Activated gamma-delta T cell treated with anti-CD3 and anti-CD28 coated beads, Interleukin-2, amount 50 U/mL, for 16 hours (primary cell): ENCODE results near the gene BHMT.

ENCODE experiments used
- DNase-seq: peaks from one replicate; pipeline ENCODE4 v3.0.0-alpha.2; 2020; ENCODE audit warnings: low read depth

BHMT gene, protein sequence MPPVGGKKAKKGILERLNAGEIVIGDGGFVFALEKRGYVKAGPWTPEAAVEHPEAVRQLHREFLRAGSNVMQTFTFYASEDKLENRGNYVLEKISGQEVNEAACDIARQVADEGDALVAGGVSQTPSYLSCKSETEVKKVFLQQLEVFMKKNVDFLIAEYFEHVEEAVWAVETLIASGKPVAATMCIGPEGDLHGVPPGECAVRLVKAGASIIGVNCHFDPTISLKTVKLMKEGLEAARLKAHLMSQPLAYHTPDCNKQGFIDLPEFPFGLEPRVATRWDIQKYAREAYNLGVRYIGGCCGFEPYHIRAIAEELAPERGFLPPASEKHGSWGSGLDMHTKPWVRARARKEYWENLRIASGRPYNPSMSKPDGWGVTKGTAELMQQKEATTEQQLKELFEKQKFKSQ

DNA sequence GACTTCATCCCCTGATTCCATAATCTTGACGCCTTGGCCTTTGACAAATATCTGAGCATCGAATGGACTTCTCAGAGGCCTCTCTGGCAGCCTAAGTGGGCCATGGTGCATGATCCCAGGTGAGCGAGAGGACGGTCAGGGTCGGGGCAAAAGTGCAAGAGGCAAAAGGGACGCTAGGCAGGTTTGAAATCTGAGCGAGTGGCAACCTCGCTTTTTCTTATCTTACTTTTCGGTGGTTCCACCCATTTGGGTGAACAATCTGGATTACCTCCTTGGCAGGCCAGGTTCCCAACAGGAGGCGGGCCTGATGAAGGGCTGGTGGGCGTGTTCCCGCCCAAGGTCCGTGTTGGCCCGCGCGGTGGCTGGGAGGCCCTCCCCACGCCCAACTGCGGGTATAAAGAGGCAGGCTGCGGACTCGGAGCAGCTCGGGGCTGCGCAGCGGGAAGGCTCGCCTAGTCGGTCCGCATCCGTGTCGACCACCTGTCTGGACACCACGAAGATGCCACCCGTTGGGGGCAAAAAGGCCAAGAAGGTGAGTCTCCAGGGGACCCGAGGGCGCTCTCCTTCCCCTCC is at the start of gene BHMT:
Gene BHMT, plus strand, starts transcription at position 423 of the 573 bp plus-strand sequence. Its CDS starts 77 bp downstream, at position 500.
- DNase-seq, result no peak

DNA sequence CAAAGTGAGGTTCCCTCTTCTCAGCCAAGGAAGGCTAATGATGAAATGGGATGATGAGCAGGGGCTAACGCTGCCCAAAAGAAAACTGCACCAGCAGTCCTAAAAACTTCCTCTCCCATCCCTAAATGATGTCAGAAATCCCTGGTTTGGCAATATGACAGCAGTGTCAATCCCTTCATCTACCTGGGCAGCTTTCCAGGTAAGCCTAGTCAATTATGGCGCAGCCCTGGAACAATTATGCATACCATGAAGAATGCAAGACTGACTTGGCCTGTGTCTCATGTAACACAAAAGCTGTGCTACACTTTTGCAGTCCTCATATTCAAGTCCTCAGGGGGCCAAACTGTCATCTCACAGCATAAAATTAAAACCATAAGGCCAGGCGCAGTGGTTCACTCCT is 49.2 kb upstream of the BHMT start:
- DNase-seq, result no peak

DNA sequence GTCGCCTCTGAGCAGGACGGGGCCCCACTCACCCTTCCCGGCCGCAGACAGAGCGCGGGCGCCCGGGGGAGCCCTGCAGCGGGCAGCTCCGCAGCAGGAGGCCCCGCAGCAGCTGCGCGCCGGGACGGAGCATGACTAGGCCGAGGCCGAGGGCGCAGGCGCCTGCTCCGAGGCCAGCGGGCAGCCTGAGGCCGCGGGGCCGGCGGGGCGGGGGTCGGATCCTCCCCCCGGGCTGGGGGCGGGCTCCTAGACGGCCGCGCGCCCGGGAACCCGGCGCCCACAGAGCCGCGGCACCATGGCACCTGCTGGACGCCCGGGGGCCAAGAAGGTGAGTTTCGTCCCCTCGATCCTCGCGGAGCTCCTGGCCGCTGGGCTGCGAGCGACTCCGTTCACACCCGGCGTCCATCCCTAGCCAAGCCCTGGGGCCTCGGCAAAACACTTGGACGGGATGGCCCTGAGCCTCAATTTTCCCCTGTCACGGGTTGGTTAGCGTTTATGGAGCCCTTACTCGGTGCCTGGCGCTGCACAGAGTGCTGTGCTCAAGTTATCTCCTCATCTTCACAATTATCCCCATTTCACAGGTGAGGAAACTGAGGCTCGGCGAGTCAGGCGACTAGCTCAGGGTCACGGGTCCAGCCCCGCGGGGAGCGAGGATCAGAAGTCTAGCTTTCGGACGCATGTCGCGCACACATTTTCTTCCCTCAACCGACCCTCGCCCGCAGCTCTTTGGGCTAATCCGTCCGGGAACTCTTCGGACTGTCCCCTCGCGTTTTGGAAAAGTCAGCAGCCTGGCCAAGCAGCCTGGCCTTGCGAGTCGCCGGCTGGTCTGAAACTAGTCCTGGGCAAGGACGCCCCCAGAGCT is 41.9 kb upstream of the BHMT start, which contains the start of the genes BHMT2 and DMGDH:
Gene BHMT2, plus strand, starts transcription at position 280 of the 862 bp plus-strand sequence. Its CDS starts 16 bp downstream, at position 296.
Gene DMGDH, minus strand, starts transcription at position 187 of the 862 bp plus-strand sequence. Its CDS starts 54 bp downstream, at position 133.
- no peak for DNase-seq

DNA sequence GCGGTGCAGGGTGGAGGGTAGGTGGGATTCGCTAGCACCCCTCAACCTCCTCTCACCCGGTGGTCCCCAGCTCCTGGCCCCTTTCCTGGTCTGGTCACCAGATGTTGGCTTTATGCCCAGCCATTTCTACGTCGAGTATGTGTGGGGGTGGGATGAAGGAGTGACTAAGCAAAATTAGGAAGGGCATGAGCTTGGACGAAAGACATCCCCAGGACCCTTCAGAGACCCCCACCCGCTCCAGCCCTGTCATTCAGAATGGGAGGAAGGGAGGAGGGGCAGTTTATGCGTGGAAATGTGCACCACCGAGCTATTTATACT is 41.3 kb upstream of the BHMT start:
- no peak for DNase-seq

DNA sequence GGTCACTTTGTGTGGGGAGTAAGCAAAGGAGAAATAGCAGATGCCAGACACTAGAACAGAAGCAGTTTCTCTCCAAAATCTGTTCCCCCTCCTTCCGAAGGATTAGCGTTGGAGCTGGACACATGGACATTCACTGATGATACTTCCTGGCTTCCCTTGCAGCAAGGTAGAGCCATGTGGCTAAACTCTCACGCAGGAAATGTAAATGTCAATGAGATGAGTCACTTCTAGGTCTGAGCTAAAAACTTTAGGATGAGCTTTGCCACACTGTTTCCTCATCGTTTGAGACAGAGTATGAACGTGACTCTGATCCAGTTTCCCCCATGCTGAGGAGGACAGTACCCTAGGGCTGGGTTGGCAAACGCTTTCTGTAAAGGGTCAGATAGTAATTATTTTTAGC is 37.0 kb upstream of the BHMT start:
- no peak for DNase-seq

DNA sequence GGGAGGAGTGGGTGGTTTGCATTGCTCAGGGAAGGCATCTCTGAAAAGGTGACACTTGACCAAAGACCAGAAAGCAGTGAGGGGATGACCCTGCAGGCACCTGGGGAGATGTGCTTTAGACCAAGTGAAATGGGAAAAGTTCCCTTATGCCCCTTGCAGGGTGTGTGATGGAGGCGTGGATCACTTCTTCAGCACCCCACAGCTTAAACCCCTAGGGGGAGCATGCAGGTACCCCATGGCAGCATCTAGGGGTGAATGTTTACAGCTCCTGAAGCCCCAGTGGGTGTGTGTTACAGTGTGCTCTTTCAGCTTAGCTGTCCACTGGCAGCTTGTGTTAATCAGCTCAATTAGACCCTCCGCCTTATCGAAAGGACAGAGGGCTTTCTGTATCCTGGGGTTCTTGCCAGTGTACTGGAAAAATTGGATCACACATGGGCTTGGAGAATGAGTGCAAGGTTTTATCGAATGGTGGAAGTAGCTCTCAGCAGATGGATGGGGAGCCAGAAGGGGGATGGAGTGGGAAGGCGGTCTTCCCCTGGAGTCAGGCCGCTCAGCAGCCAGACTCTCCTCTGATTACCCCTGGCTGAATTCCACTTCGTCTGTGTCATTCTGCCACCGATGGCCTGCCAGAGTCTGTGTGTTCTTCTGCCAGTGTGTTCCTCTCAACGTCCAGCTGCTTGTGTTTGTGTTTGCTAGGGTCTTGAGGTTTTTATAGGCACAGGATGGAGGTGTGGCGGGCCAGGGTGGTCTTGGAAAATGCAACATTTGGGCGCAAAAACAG is 35.8 kb upstream of the BHMT start:
- no peak for DNase-seq

DNA sequence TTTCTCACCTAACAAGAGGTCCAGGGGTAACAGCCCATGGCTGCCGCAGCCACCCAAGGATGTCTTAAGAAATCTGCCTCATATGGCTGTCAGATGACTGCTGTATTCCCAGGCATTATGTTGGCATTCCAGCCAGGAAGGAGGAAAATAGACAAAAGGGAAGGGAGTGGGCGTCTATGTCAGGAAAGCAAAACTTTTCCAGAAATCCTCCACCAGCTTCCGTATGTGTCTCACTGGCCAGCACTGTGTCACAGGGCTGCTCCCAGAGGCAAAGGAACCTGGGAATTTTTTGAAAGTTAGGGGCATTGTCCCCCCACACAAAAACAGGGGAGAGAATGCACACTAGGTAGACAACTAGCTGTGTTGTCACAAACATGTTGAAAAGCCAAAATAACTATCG is 34.8 kb upstream of the BHMT start:
- no peak for DNase-seq

DNA sequence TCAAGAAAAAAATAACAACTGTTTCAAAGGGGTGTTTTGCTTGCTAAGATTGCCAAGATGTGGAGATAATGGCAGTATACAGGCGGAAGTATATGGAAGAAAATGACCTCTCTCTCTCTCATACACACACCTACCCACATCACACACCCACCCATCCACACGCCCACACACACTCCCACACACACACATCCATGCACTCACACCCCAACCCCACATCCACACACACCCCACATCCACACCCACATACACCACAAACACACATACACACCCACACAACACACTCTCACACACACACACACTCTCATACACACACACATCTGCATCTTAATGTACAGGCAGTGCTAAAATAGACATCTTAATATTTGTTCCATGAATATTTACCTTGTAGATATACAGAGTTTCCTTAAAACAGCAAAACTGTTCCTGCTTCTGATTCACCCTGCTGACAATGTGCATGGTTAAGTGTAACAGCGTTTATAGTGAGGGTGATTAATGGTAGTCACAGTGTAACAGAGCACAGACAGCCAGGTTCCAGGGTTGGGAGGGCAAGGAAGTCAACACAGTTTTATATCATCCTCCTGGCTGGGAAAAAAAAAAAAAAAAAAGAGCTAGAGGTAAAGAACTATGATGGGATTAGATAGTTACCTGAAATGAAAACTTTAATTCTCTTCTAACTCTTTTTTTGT is 33.8 kb upstream of the BHMT start:
- DNase-seq, result no peak

DNA sequence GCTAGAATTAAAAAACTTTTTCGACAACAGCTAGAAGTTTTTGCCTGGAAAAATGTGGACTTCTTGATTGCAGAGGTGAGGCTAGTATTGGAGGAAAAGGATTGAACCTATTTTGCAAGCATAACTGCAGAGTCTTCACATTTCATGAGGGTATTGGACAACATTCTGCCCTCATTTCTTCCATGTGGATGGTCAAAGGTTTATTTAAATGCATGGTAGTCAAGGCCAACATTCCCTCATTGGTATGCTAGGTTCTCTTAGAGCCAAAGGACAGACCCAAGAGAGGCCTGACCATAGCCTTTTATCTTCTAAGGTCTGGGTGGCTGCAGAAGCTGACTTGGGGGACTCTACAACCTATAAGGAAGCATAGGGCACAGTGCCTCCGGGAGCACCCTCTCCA is 30.8 kb upstream of the BHMT start:
- no peak for DNase-seq

DNA sequence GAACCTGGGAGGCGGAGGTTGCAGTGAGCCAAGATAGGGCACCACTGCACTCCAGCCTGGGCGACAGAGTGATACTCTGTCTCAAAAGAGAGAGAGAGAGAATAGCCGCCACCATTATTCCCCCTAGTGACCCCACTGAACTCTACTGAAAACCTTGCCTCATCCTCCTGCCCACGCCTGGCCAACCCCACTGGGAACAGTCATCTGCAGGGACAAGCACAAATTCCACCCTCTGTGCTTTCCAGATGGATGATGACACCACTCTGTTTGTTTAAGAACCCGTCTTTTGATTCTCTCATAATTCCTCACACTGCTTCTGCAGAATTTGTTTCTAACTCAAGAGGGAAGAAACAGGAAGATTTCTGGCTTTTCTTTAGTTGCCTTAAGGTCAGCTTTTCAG is 29.8 kb upstream of the BHMT start:
- DNase-seq, result no peak

DNA sequence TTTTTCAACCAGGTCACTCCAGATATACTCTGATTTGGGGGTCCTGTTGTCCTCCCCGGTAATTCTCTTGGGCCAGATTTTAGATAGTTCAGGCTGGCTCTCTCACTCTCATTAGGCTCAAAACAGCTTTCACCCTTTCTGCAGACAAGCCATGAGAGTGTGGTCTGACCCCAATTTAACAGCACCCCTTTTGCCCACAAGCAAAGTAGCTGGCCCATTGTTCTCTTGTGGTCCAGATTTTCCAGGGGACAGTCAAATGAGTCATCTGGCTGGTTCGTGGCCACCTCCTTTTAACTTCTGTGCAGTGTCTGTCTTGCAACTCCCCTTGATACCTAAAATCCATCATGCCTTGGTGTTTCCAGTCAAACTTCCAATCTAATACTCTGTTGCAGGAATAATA is 25.5 kb upstream of the BHMT start:
- DNase-seq, result no peak

DNA sequence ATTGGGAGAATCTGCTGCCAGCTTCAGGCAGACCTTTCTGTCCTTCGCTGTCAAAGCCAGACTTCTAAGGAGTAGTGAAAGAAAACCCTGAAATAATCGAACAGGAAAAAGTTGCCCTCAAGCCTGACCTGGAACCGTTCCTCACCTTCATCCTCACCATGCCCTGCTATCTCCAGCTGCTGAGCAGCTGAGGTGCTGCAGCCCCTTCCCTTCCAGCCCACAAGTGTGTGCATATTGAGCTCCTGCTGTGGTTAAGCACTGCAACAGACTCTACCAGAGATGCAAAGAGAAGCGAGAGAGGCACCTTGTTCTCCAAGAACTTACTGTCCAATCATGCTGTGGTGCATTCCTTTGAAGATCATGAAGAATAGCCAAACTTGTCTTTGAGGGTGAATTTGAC is 23.1 kb upstream of the BHMT start:
- DNase-seq, result no peak

DNA sequence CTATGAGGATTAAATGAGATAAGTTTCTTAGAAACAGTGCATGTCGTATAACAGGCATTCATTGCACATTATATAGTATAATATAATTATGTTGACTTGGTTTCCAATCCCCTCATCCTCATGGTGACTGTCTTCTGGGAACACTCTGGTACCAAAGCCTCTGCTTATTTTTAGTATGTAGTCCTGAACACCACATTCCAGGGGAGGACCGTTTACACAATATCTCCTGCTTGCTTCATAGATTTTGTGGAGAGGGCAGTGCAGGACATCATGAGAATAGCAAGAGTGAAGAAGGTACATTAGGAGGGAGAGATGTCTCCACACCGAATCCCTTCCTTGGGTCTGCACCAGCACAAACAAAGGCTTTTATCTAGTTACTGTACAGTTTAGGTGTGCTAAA is 20.5 kb upstream of the BHMT start:
- DNase-seq, result no peak

DNA sequence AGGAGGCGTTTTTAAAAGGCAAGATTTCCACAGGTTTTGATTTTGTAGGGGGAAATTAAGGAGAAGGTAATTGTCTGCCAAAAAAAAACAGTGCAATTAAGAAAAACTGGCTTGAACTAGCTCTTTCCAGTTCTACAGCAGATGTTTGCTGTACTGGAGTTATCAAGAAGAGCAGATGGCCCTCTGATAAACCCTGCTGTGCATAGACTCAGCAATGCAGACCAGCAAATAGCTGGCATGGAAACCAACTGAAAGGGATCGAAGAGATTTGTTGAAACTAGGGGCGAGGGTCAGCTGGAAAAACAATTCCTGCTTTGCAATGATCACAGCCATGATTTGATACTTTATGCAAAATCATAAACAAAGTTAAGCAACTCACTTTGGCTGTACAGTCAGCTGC is 17.8 kb upstream of the BHMT start:
- DNase-seq, result no peak

DNA sequence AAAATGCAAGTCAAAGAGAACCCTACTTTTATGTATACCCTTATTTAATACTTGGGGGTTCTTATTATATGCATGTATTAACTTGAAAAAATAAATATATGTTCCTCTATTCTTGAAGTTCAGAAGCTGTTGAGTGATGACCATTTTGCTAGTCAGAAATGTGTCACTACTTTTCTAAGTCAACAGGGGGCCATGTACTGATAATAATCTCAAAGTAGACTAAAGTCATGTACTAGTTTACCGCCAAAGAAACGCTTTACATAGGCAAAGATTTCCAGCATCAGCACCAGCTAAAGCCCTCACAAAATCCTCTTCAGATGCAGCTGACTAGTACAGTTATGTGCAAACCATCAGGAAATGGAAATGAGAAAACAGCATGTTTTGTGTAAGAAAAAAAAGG is 5.7 kb upstream of the BHMT start:
- no peak for DNase-seq

DNA sequence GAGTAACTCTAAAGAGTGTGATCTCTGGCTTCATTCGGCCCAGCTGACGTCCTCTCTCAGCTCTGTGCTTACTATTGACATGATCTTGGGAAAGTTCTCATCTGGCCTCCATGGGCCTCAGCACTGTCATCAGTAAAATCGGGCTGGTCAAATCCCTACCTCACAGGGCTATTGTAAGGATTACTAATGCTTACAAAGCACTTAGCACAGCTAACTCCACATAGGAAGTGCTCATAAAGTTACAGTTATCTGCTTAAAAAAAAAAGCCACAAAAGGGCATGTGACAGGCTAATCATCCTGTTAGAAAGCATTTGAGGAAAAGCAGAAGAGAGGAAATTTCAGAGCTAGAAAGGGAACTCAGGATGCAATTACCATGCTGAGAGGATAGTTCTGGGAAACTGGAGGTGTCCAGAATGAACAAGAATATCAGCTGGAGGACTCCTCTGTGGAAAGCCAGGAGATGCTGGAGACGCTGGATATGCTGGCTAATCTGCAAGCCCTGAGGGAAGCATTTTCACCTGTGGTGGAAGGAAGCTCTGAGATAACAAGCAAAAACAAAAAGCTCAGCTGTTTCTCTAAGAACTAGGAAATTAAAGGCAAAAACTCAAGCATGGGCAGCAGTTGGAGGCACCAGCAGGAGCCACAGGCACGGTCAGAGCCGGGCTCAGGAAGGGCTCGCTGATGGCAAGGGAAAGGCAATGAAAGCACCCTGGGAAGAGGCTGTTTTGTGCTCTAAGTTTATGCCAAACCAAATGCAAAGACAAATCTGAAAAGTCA is 4.4 kb upstream of the BHMT start:
- no peak for DNase-seq

DNA sequence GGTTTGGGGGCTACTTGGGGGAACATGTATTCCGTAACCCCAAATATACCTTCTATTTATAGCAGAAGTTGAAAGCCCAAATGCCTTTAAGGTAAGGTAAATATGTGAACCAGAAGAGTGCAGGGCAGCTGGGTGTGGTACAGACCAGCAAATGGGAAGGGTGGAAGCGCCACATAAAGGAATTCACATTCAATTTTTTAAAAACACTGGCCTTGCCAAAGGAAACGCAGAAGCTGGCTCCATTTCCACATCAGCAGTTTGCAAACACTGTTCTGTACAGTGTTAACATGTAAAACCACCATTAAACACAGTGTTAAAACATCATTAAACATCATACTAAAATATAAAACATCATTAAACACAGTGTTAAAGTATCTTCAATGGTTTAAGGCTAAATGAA is 3.5 kb upstream of the BHMT start:
- DNase-seq, result no peak

DNA sequence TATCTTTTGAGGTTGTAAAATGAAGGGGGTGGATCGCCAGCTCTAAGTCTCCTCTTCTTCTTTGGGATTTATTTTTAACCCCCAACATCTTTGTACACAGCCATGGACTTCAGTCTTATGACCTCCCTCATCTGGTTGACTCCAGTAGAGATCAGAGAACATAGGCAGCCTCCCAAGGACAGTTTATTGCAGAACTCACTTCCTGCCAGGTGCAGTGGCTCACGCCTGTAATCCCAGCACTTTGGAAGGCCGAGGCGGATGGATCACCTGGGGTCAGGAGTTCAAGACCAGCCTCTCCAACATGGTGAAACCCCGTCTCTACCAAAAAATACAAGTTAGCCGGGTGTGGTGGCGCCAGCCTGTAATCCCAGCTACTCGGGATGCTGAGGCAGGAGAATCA is 2.8 kb upstream of the BHMT start:
- DNase-seq, result no peak

DNA sequence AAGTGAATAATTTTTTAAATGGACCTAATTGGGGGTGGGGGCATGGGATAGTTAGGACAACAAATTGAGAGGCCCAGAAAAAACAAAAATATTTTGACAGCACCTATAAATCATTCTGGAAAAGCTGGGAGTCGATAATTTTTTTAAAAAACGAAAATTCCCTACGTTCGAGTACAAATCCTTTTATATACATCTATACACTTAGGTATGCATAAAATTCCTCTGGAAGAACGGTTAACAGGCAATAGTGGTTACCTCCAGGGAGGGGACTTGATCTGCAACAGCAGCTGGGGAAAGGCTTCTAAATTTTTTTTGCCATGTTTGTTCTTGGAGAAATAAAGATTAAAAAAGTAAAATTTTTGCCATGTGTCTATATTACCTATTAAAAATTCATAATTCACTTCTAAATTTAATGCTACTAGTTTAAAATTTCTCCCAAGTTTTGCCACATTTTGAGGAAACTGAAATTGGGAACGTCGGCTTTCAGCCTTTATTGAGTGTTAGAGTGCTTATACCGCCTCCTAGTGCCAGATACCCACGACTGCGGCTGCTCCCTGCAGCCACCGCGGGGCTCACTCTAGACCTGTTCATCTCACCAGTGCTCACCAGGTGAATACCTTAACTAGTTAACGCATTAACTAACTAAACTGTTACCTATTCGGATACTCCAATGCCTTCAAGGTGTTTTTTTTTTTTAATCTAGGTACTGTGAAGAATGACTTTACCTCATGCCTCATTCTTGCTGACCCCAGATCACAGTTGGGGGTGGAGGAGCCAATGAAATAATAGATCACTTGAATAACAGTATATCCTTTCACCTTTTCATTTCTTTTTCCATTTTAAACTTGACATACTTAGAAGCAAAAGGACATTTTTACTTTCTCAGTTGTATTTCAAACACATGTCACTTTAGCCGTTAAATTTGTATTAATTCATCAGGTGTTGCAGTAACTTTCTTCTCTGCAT is 1.8 kb upstream of the BHMT start:
- DNase-seq, result no peak
